SU-DHL-6 (cell line): ENCODE results near the gene TMED9.

ENCODE experiments used
- H2AFZ ChIP-seq: fragments of 200-600 bp; sonication (generic); 2 replicates; pipeline ENCODE4 v1.6.1; 2014; ENCODE audit warnings: low read depth, mild to moderate bottlenecking, moderate library complexity, mixed read lengths, antibody characterized with exemption, low read length; ENCODE audit not compliant: severe bottlenecking
- H3F3A ChIP-seq: fragments of 200-600 bp; shearing (Covaris generic); 2 replicates; pipeline ENCODE4 v1.6.0; 2016; ENCODE audit warnings: antibody characterized with exemption, mild to moderate bottlenecking; ENCODE audit not compliant: insufficient read depth
- H3K27ac ChIP-seq: fragments of 200-600 bp; sonication (generic); 2 replicates; pipeline ENCODE4 v1.5.1; 2016; ENCODE audit warnings: low read depth, mild to moderate bottlenecking, low read length, moderate library complexity, mixed read lengths
- H3K27me3 ChIP-seq: fragments of 200-600 bp; sonication (generic), shearing (Covaris generic); 2 replicates; pipeline ENCODE4 v1.6.0; 2014; ENCODE audit warnings: mild to moderate bottlenecking, low read length
- H3K36me3 ChIP-seq: fragments of 200-600 bp; sonication (generic); 2 replicates; pipeline ENCODE4 v1.6.1; 2014; ENCODE audit warnings: mild to moderate bottlenecking, low read length, mixed read lengths
- H3K4me2 ChIP-seq: fragments of 300-600, 200-600 bp; shearing (Covaris generic), sonication (generic); 2 replicates; pipeline ENCODE4 v1.6.0; 2014; ENCODE audit warnings: low read length, low read depth, mild to moderate bottlenecking; ENCODE audit not compliant: poor library complexity, severe bottlenecking
- H3K4me3 ChIP-seq: fragments of 200-600 bp; sonication (generic); 2 replicates; pipeline ENCODE4 v1.5.1; 2014; ENCODE audit warnings: antibody characterized with exemption, low read length, mild to moderate bottlenecking, mixed read lengths; ENCODE audit not compliant: insufficient read depth, poor library complexity, severe bottlenecking
- H3K79me2 ChIP-seq: fragments of 200-600 bp; sonication (generic); 2 replicates; pipeline ENCODE4 v1.6.1; 2014; ENCODE audit warnings: mild to moderate bottlenecking, low read length, moderate library complexity; ENCODE audit not compliant: insufficient read depth
- H3K9ac ChIP-seq: fragments of 200-600 bp; sonication (generic); 2 replicates; pipeline ENCODE4 v1.7.0; 2014; ENCODE audit warnings: mild to moderate bottlenecking, low read length
- H3K9me2 ChIP-seq: fragments of 200-600 bp; sonication (generic); replicated peaks from 2 replicates; pipeline ENCODE4 v1.6.1; 2014; ENCODE audit warnings: low read length; ENCODE audit not compliant: insufficient read depth
- H3K9me3 ChIP-seq: fragments of 200-600 bp; sonication (generic); 2 replicates; pipeline ENCODE4 v1.6.1; 2014; ENCODE audit warnings: low read length, mixed read lengths; ENCODE audit not compliant: insufficient read depth
- H4K20me1 ChIP-seq: fragments of 200-600 bp; sonication (generic); 2 replicates; pipeline ENCODE4 v1.6.1; 2014; ENCODE audit warnings: low read depth, mild to moderate bottlenecking, antibody characterized with exemption, low read length, moderate library complexity, mixed read lengths
- EZH2phosphoT487 ChIP-seq: fragments of 200-600 bp; sonication (generic), shearing (Covaris generic); conservative IDR thresholded peaks from 2 replicates; pipeline ENCODE4 v1.6.1; 2018; ENCODE audit warnings: mild to moderate bottlenecking, antibody characterized with exemption, low read length, moderate library complexity, mixed read lengths
- TF ChIP-seq, protein P1 (sequence below): fragments of 200-600 bp; sonication (generic); IDR thresholded peaks from one replicate; pipeline ENCODE4 v1.5.1; 2017; ENCODE audit warnings: antibody characterized with exemption, mild to moderate bottlenecking, low read length, moderate library complexity; ENCODE audit not compliant: insufficient read depth, poor library complexity, severe bottlenecking

Gene TMED9

DNA sequence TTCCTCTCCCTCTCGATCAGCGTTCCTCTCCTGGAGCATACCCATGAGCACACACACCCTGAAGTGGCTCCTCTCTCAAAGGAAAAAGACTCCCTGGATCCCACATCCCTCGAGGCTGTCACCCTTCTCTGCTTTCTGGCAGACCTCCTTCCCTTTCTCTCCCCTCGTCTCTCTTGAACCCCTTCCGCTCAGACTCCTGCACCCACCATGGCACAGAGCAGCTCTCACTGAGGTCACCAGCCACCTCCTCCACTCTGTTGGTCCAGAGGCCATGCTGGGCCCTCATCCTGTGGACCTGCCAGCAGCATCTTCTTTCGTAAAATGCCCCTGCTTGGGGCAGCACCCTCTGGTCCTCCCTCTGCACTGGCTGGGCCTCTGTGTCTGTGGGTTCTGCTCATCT lies 13.7 kb downstream of the TMED9 start:
- Histone ChIP-seq H2AFZ (no peak overlapping the region), H3K9ac (no peak overlapping the region), H3K4me2 (no peak overlapping the region), H3K79me2 (0 out of 2 replicates have a peak, but pooled peaks cover 3% of the 10 kb centered on the region), H3K36me3 (no peaks in the 10 kb centered on the region), H3K9me3 (no peaks in the 10 kb centered on the region), H3K9me2 (no peaks in the 10 kb centered on the region), H3K27ac (no peak overlapping the region), H3K4me3 (no peak overlapping the region), H3K27me3 (no peaks in the 10 kb centered on the region), H4K20me1 (no peaks in the 10 kb centered on the region), H3F3A (no peaks in the 10 kb centered on the region)
- TF ChIP-seq, protein P1, sequence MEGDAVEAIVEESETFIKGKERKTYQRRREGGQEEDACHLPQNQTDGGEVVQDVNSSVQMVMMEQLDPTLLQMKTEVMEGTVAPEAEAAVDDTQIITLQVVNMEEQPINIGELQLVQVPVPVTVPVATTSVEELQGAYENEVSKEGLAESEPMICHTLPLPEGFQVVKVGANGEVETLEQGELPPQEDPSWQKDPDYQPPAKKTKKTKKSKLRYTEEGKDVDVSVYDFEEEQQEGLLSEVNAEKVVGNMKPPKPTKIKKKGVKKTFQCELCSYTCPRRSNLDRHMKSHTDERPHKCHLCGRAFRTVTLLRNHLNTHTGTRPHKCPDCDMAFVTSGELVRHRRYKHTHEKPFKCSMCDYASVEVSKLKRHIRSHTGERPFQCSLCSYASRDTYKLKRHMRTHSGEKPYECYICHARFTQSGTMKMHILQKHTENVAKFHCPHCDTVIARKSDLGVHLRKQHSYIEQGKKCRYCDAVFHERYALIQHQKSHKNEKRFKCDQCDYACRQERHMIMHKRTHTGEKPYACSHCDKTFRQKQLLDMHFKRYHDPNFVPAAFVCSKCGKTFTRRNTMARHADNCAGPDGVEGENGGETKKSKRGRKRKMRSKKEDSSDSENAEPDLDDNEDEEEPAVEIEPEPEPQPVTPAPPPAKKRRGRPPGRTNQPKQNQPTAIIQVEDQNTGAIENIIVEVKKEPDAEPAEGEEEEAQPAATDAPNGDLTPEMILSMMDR, result no peak
- no peak for TF ChIP-seq EZH2phosphoT487

DNA sequence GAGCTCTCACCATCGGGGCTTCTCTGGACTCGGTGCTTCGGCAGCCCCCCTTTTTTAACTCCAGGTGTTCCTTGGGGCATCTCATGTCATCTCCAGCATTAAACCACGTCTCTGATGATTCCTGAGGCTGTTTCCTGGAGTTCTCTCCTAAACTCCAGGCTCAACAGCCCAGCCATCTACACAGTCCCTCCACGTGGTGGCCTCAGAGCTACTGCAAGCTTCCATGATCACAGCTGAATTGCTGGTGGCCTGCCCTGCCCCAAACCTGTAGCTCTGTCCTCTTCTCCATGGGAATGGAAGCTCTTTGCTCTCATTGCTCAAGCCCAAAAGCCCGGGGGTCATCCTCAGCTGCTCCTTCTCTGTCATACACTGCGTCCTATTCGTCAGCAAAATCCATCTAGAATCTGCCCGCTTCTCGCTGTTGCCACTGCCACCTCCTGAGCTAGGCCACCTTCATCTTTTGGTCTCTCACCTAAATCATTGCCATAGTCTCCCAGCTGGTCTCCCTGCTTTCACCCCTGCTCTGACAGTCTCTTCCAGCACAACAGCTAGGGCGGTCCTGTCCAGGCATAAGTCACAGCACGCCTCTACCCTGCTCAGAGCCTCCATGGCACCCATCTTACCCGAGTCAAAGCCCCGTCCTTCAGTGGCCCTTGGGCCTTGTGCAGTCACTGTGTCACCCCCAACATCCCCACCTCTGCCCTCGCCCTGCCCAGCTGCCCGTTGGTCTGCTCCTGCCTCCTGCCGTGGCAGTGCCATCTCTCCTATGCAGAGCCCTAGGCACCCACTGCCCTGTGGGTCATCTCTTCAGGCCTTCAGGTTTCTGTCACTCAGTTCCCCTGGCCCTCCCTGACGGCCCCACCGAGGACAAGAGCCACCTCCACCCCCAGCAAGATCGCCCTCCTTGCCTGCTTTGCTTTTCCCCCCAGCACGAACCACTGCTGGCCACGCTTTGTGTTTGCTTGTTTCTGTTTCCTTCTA lies 14.4 kb downstream of the TMED9 start:
- no peaks in the 10 kb centered on the region for H3K27me3 ChIP-seq
- no peak overlapping the region for H2AFZ ChIP-seq
- H3K9ac ChIP-seq, result no peak overlapping the region
- no peak overlapping the region for H3K4me3 ChIP-seq
- H3K4me2 ChIP-seq, result no peak overlapping the region
- no peaks in the 10 kb centered on the region for H3K36me3 ChIP-seq
- TF ChIP-seq, protein P1, result no peak
- TF ChIP-seq EZH2phosphoT487, result no peak
- H3K27ac ChIP-seq, result no peak overlapping the region
- no peaks in the 10 kb centered on the region for H3K9me2 ChIP-seq
- H3K9me3 ChIP-seq, result no peaks in the 10 kb centered on the region
- no peaks in the 10 kb centered on the region for H3F3A ChIP-seq
- no peaks in the 10 kb centered on the region for H3K79me2 ChIP-seq
- no peaks in the 10 kb centered on the region for H4K20me1 ChIP-seq

DNA sequence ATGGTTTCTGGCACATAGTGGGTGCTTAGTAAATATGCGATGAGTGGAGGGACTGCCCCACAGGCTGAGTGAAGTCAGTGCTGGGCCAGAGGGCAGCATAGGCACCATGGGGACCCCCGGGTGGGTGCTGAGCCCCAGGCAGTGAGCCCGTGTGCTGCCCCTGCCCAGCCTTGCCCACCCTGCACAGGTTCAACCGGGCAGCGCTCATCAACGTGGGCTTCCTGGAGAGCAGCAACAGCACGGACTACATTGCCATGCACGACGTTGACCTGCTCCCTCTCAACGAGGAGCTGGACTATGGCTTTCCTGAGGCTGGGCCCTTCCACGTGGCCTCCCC lies 15.1 kb downstream of the TMED9 start:
- H3K27ac ChIP-seq, result no peak overlapping the region
- no peak overlapping the region for H3K4me2 ChIP-seq
- H3K9ac ChIP-seq, result no peak overlapping the region

More for the DNA sequence above, 15.1 kb downstream of the TMED9 start:
- Histone ChIP-seq H3K9me2 (no peaks in the 10 kb centered on the region), H3K79me2 (no peaks in the 10 kb centered on the region), H3K9me3 (no peaks in the 10 kb centered on the region), H3K4me3 (no peak overlapping the region), H4K20me1 (no peaks in the 10 kb centered on the region), H3K36me3 (no peaks in the 10 kb centered on the region), H3K27me3 (no peaks in the 10 kb centered on the region), H3F3A (no peaks in the 10 kb centered on the region), H2AFZ (no peak overlapping the region)
- no peak for TF ChIP-seq EZH2phosphoT487
- TF ChIP-seq, protein P1, result no peak
